H9 (cell line): ENCODE data around the gene FAM180A. TPM values are rescaled to one million over a fixed set of nuclear protein-coding genes. Genes with fewer than 3 reads are reported as not detected.

Source experiments
- DNase-seq: peaks from one replicate; pipeline ENCODE4 v3.0.0-alpha.2; 2017
- H2AFZ ChIP-seq: one replicate; pipeline ENCODE4 v1.6.1; 2013; ENCODE audit warnings: mild to moderate bottlenecking, low read length, control low read depth, moderate library complexity
- H2AK5ac ChIP-seq: 2 replicates; pipeline ENCODE4 v1.6.1; 2013; ENCODE audit warnings: low read length, control low read depth, mixed read lengths; ENCODE audit not compliant: insufficient read length
- H2BK120ac ChIP-seq: one replicate; pipeline ENCODE4 v1.6.1; 2013; ENCODE audit warnings: low read depth, mild to moderate bottlenecking, low read length, control low read depth, inconsistent platforms; ENCODE audit not compliant: poor library complexity, severe bottlenecking
- H2BK12ac ChIP-seq: 2 replicates; pipeline ENCODE4 v1.6.1; 2013; ENCODE audit warnings: low read length, control low read depth, mixed read lengths, low read depth; ENCODE audit not compliant: insufficient read length
- H2BK15ac ChIP-seq: 2 replicates; pipeline ENCODE4 v1.6.1; 2013; ENCODE audit warnings: low read depth, low read length, control low read depth
- H2BK20ac ChIP-seq: one replicate; pipeline ENCODE4 v1.6.1; 2013; ENCODE audit warnings: low read depth, mild to moderate bottlenecking, low read length, control low read depth, inconsistent platforms; ENCODE audit not compliant: poor library complexity, severe bottlenecking
- H2BK5ac ChIP-seq: 2 replicates; pipeline ENCODE4 v1.6.1; 2013; ENCODE audit warnings: low read length, control low read depth, mixed read lengths; ENCODE audit not compliant: insufficient read length
- H3K14ac ChIP-seq: 2 replicates; pipeline ENCODE4 v1.6.1; 2013; ENCODE audit warnings: low read length, control low read depth; ENCODE audit not compliant: insufficient read depth
- H3K18ac ChIP-seq: 2 replicates; pipeline ENCODE4 v1.6.1; 2013; ENCODE audit warnings: low read depth, mild to moderate bottlenecking, mixed read lengths, low read length, control low read depth; ENCODE audit not compliant: insufficient read length
- H3K23ac ChIP-seq: 2 replicates; pipeline ENCODE4 v1.6.1; 2013; ENCODE audit warnings: low read length, control low read depth, mixed read lengths, low read depth; ENCODE audit not compliant: insufficient read length
- H3K23me2 ChIP-seq: 2 replicates; pipeline ENCODE4 v1.6.1; 2013; ENCODE audit warnings: low read depth, mild to moderate bottlenecking, mixed read lengths, low read length, control low read depth; ENCODE audit not compliant: insufficient read length, poor library complexity, severe bottlenecking
- H3K27ac ChIP-seq: 2 replicates; pipeline ENCODE4 v1.5.1; 2013; ENCODE audit warnings: low read length, control low read depth, mixed read lengths, low read depth; ENCODE audit not compliant: insufficient read length
- H3K27me3 ChIP-seq: 2 replicates; pipeline ENCODE4 v1.6.1; 2013; ENCODE audit warnings: low read length, control low read depth, inconsistent platforms; ENCODE audit not compliant: insufficient read depth
- H3K4ac ChIP-seq: 2 replicates; pipeline ENCODE4 v1.6.1; 2013; ENCODE audit warnings: low read depth, mild to moderate bottlenecking, control low read depth, inconsistent platforms, low read length, moderate library complexity
- H3K4me1 ChIP-seq: 2 replicates; pipeline ENCODE4 v1.6.1; 2013; ENCODE audit warnings: low read length, control low read depth, inconsistent platforms; ENCODE audit not compliant: insufficient read depth
- H3K4me2 ChIP-seq: 2 replicates; pipeline ENCODE4 v1.6.1; 2013; ENCODE audit warnings: low read length, control low read depth, mixed read lengths; ENCODE audit not compliant: insufficient read length, insufficient read depth
- H3K56ac ChIP-seq: 2 replicates; pipeline ENCODE4 v1.6.1; 2013; ENCODE audit warnings: low read depth, mild to moderate bottlenecking, mixed read lengths, low read length, control low read depth; ENCODE audit not compliant: insufficient read length
- H3K79me1 ChIP-seq: 2 replicates; pipeline ENCODE4 v1.6.1; 2013; ENCODE audit warnings: low read depth, mild to moderate bottlenecking, moderate library complexity, low read length, control low read depth, inconsistent platforms; ENCODE audit not compliant: insufficient read depth, poor library complexity, severe bottlenecking
- H3K79me2 ChIP-seq: 2 replicates; pipeline ENCODE4 v1.6.1; 2013; ENCODE audit warnings: low read length, control low read depth, inconsistent platforms; ENCODE audit not compliant: insufficient read depth
- H3K9ac ChIP-seq: 2 replicates; pipeline ENCODE4 v1.6.1; 2013; ENCODE audit warnings: low read length, control low read depth, mixed read lengths; ENCODE audit not compliant: insufficient read length; ENCODE audit errors: extremely low read depth
- H3K9me3 ChIP-seq: one replicate; pipeline ENCODE4 v1.6.1; 2013; ENCODE audit warnings: low read depth, low read length, inconsistent platforms; ENCODE audit not compliant: control insufficient read depth
- H3T11ph ChIP-seq: one replicate; pipeline ENCODE4 v1.6.1; 2013; ENCODE audit warnings: mild to moderate bottlenecking, low read length, control low read depth, inconsistent platforms
- H4K20me1 ChIP-seq: one replicate; pipeline ENCODE4 v1.6.1; 2013; ENCODE audit not compliant: control insufficient read depth, insufficient read length, insufficient read depth
- H4K5ac ChIP-seq: 2 replicates; pipeline ENCODE4 v1.6.1; 2013; ENCODE audit warnings: low read depth, mild to moderate bottlenecking, mixed read lengths, low read length, control low read depth; ENCODE audit not compliant: insufficient read length
- H4K8ac ChIP-seq: replicated peaks from 2 replicates; pipeline ENCODE4 v1.6.1; 2013; ENCODE audit warnings: low read length, control low read depth, mixed read lengths, low read depth; ENCODE audit not compliant: insufficient read length
- H4K91ac ChIP-seq: 2 replicates; pipeline ENCODE4 v1.6.1; 2013; ENCODE audit warnings: low read depth, mild to moderate bottlenecking, moderate library complexity, mixed read lengths, low read length, control low read depth; ENCODE audit not compliant: insufficient read length
- H3K27ac Mint-ChIP-seq, 3 experiments: 2 replicates in 2 of 3; 3 replicates in 1 of 3; pipeline ENCODE4 v1.8.0; 2020 to 2021; ENCODE audit warnings: mixed read lengths in 3 of 3, mild to moderate bottlenecking in 1 of 3, moderate library complexity in 1 of 3
- H3K27me3 Mint-ChIP-seq: 2 replicates; pipeline ENCODE4 v1.8.0; 2021; ENCODE audit warnings: low read depth, mild to moderate bottlenecking, moderate library complexity, mixed read lengths
- H3K36me3 Mint-ChIP-seq, 3 experiments: 2 replicates in 2 of 3; 3 replicates in 1 of 3; pipeline ENCODE4 v1.8.0; 2020 to 2021; ENCODE audit warnings: low read depth in 3 of 3, mixed read lengths in 3 of 3; ENCODE audit not compliant: insufficient read depth in 1 of 3
- H3K4me1 Mint-ChIP-seq, 2 experiments: 2 replicates each; pipeline ENCODE4 v1.8.0; 2020; ENCODE audit warnings: mixed read lengths in 2 of 2
- H3K4me3 Mint-ChIP-seq, 2 experiments: 2 replicates in 1 of 2; 3 replicates in 1 of 2; pipeline ENCODE4 v1.8.0; 2020 to 2021; ENCODE audit warnings: mild to moderate bottlenecking in 2 of 2, mixed read lengths in 2 of 2, moderate library complexity in 1 of 2
- H3K9me3 Mint-ChIP-seq, 2 experiments: 2 replicates in 1 of 2; 3 replicates in 1 of 2; pipeline ENCODE4 v1.8.0; 2020; ENCODE audit warnings: mild to moderate bottlenecking in 2 of 2, mixed read lengths in 2 of 2, moderate library complexity in 1 of 2
- CTCF ChIP-seq: fragments of 200-600 bp; sonication (generic); conservative IDR thresholded peaks from 3 replicates; pipeline ENCODE4 v1.8.0; 2021; ENCODE audit warnings: antibody characterized with exemption, mild to moderate bottlenecking
- WGBS: extraction: QIAGEN DNeasy Blood & Tissue Kit; methylation state at CpG from one replicate; pipeline ENCODE4 v1.1.7; 2013; ENCODE audit warnings: missing lambda C conversion rate, low lambda C conversion rate, mixed read lengths; ENCODE audit not compliant: insufficient read length; ENCODE audit errors: extremely low coverage; 5-methylcytosine and 5-hydroxymethylcytosine counted together
- total RNA-seq: library from RNA; stranded (reverse); gene quantifications from 2 replicates; pipeline ENCODE4 v1.2.1, GENCODE V29; 2021

The FAM180A gene
- total RNA-seq, 1 experiment from 2014 or later, result not detected

GRCh38 chr7:135728136-135728669, 20.4 kb downstream of the FAM180A start, which contains the start of gene SLC13A4:
SLC13A4 (minus strand) TSS chr7:135728186; CDS start chr7:135727496, 690 bp downstream.
- Histone ChIP-seq H2BK12ac (no peak within 1 kb of the TSS), H4K20me1 (no peaks in the 10 kb centered on the region), H3K14ac (no peak within 1 kb of the TSS), H3K56ac (no peak within 1 kb of the TSS), H3K9me3 (no peaks in the 10 kb centered on the region), H3K27ac (no peak within 1 kb of the TSS), H2AK5ac (no peak within 1 kb of the TSS), H3K79me2 (no peaks in the 10 kb centered on the region), H4K91ac (no peak within 1 kb of the TSS), H3K4me2 (peak within 1 kb of the TSS; percentile 75), H3K79me1 (no peaks in the 10 kb centered on the region), H2BK5ac (no peak within 1 kb of the TSS), H2BK20ac (no peak within 1 kb of the TSS), H3K4me1 (peaks cover 5% of the 10 kb centered on the region; the same call in 1 of the 2 replicates), H2AFZ (peak within 1 kb of the TSS; percentile 75), H4K8ac (no peak within 1 kb of the TSS), H3K23ac (no peak within 1 kb of the TSS), H3K9ac (peak within 1 kb of the TSS; percentile 28), H2BK15ac (no peak within 1 kb of the TSS), H3T11ph (no peak within 1 kb of the TSS), H3K27me3 (no peaks in the 10 kb centered on the region), H3K4ac (no peak within 1 kb of the TSS), H2BK120ac (no peak within 1 kb of the TSS), H4K5ac (no peak within 1 kb of the TSS), H3K18ac (peak within 1 kb of the TSS; percentile 54), H3K23me2 (no peaks in the 10 kb centered on the region)
- DNase-seq, result peak; percentile 87
- Mint-ChIP-seq H3K4me3 (peak within 1 kb of the TSS; percentile 60 to 67), H3K4me1 (peaks cover 17 to 27% of the 10 kb centered on the region in 2 experiments), H3K36me3 (no peaks in the 10 kb centered on the region), H3K27ac (peak within 1 kb of the TSS in 2 of 3 experiments; percentile 39 to 85; a peak in 2 of 7 replicates), H3K9me3 (no peaks in the 10 kb centered on the region), H3K27me3 (peaks cover 6% of the 10 kb centered on the region; the same call in 1 of the 2 replicates)
- no CpG with 5 or more reads among the region's 11 CpGs for WGBS
- TF ChIP-seq CTCF, result no peak
